Loucy (cell line): ENCODE measurements around the gene SMPD4.
"Not testable (repeated sequence)": the region's sequence is repeated elsewhere in the genome, so short reads cannot be mapped to it uniquely, and the experiment has no call there.

Experiments used
- CTCF ChIP-seq: fragments of 200-600 bp; sonication (generic); conservative IDR thresholded peaks from 2 replicates; pipeline ENCODE4 v1.5.1; 2014; ENCODE audit warnings: mild to moderate bottlenecking, antibody characterized with exemption, low read length
- EZH2phosphoT487 ChIP-seq: fragments of 200-600 bp; IDR thresholded peaks from 2 replicates; pipeline ENCODE4 v1.6.1; 2018; ENCODE audit warnings: antibody characterized with exemption, mild to moderate bottlenecking, moderate library complexity, borderline replicate concordance

- not testable (repeated sequence) for TF ChIP-seq CTCF, EZH2phosphoT487
Measured at GRCh38 chr2:130148515-130148914, 32.9 kb downstream of the SMPD4 start.
